H9 (cell line): ENCODE measurements around the gene IL6R. TPM values are rescaled to one million over a fixed set of nuclear protein-coding genes. Genes with fewer than 3 reads are reported as not detected.

ENCODE experiments used
- DNase-seq: peaks from one replicate; pipeline ENCODE4 v3.0.0-alpha.2; 2017
- H2AFZ ChIP-seq: one replicate; pipeline ENCODE4 v1.6.1; 2013; ENCODE audit warnings: mild to moderate bottlenecking, low read length, control low read depth, moderate library complexity
- H2AK5ac ChIP-seq: 2 replicates; pipeline ENCODE4 v1.6.1; 2013; ENCODE audit warnings: low read length, control low read depth, mixed read lengths; ENCODE audit not compliant: insufficient read length
- H2BK120ac ChIP-seq: one replicate; pipeline ENCODE4 v1.6.1; 2013; ENCODE audit warnings: low read depth, mild to moderate bottlenecking, low read length, control low read depth, inconsistent platforms; ENCODE audit not compliant: poor library complexity, severe bottlenecking
- H2BK12ac ChIP-seq: 2 replicates; pipeline ENCODE4 v1.6.1; 2013; ENCODE audit warnings: low read length, control low read depth, mixed read lengths, low read depth; ENCODE audit not compliant: insufficient read length
- H2BK15ac ChIP-seq: 2 replicates; pipeline ENCODE4 v1.6.1; 2013; ENCODE audit warnings: low read depth, low read length, control low read depth
- H2BK20ac ChIP-seq: one replicate; pipeline ENCODE4 v1.6.1; 2013; ENCODE audit warnings: low read depth, mild to moderate bottlenecking, low read length, control low read depth, inconsistent platforms; ENCODE audit not compliant: poor library complexity, severe bottlenecking
- H2BK5ac ChIP-seq: 2 replicates; pipeline ENCODE4 v1.6.1; 2013; ENCODE audit warnings: low read length, control low read depth, mixed read lengths; ENCODE audit not compliant: insufficient read length
- H3K14ac ChIP-seq: 2 replicates; pipeline ENCODE4 v1.6.1; 2013; ENCODE audit warnings: low read length, control low read depth; ENCODE audit not compliant: insufficient read depth
- H3K18ac ChIP-seq: 2 replicates; pipeline ENCODE4 v1.6.1; 2013; ENCODE audit warnings: low read depth, mild to moderate bottlenecking, mixed read lengths, low read length, control low read depth; ENCODE audit not compliant: insufficient read length
- H3K23ac ChIP-seq: 2 replicates; pipeline ENCODE4 v1.6.1; 2013; ENCODE audit warnings: low read length, control low read depth, mixed read lengths, low read depth; ENCODE audit not compliant: insufficient read length
- H3K23me2 ChIP-seq: 2 replicates; pipeline ENCODE4 v1.6.1; 2013; ENCODE audit warnings: low read depth, mild to moderate bottlenecking, mixed read lengths, low read length, control low read depth; ENCODE audit not compliant: insufficient read length, poor library complexity, severe bottlenecking
- H3K27ac ChIP-seq: 2 replicates; pipeline ENCODE4 v1.5.1; 2013; ENCODE audit warnings: low read length, control low read depth, mixed read lengths, low read depth; ENCODE audit not compliant: insufficient read length
- H3K27me3 ChIP-seq: 2 replicates; pipeline ENCODE4 v1.6.1; 2013; ENCODE audit warnings: low read length, control low read depth, inconsistent platforms; ENCODE audit not compliant: insufficient read depth
- H3K4ac ChIP-seq: 2 replicates; pipeline ENCODE4 v1.6.1; 2013; ENCODE audit warnings: low read depth, mild to moderate bottlenecking, control low read depth, inconsistent platforms, low read length, moderate library complexity
- H3K4me1 ChIP-seq: 2 replicates; pipeline ENCODE4 v1.6.1; 2013; ENCODE audit warnings: low read length, control low read depth, inconsistent platforms; ENCODE audit not compliant: insufficient read depth
- H3K4me2 ChIP-seq: 2 replicates; pipeline ENCODE4 v1.6.1; 2013; ENCODE audit warnings: low read length, control low read depth, mixed read lengths; ENCODE audit not compliant: insufficient read length, insufficient read depth
- H3K56ac ChIP-seq: 2 replicates; pipeline ENCODE4 v1.6.1; 2013; ENCODE audit warnings: low read depth, mild to moderate bottlenecking, mixed read lengths, low read length, control low read depth; ENCODE audit not compliant: insufficient read length
- H3K79me1 ChIP-seq: 2 replicates; pipeline ENCODE4 v1.6.1; 2013; ENCODE audit warnings: low read depth, mild to moderate bottlenecking, moderate library complexity, low read length, control low read depth, inconsistent platforms; ENCODE audit not compliant: insufficient read depth, poor library complexity, severe bottlenecking
- H3K79me2 ChIP-seq: 2 replicates; pipeline ENCODE4 v1.6.1; 2013; ENCODE audit warnings: low read length, control low read depth, inconsistent platforms; ENCODE audit not compliant: insufficient read depth
- H3K9ac ChIP-seq: 2 replicates; pipeline ENCODE4 v1.6.1; 2013; ENCODE audit warnings: low read length, control low read depth, mixed read lengths; ENCODE audit not compliant: insufficient read length; ENCODE audit errors: extremely low read depth
- H3K9me3 ChIP-seq: one replicate; pipeline ENCODE4 v1.6.1; 2013; ENCODE audit warnings: low read depth, low read length, inconsistent platforms; ENCODE audit not compliant: control insufficient read depth
- H3T11ph ChIP-seq: one replicate; pipeline ENCODE4 v1.6.1; 2013; ENCODE audit warnings: mild to moderate bottlenecking, low read length, control low read depth, inconsistent platforms
- H4K20me1 ChIP-seq: one replicate; pipeline ENCODE4 v1.6.1; 2013; ENCODE audit not compliant: control insufficient read depth, insufficient read length, insufficient read depth
- H4K5ac ChIP-seq: 2 replicates; pipeline ENCODE4 v1.6.1; 2013; ENCODE audit warnings: low read depth, mild to moderate bottlenecking, mixed read lengths, low read length, control low read depth; ENCODE audit not compliant: insufficient read length
- H4K8ac ChIP-seq: replicated peaks from 2 replicates; pipeline ENCODE4 v1.6.1; 2013; ENCODE audit warnings: low read length, control low read depth, mixed read lengths, low read depth; ENCODE audit not compliant: insufficient read length
- H4K91ac ChIP-seq: 2 replicates; pipeline ENCODE4 v1.6.1; 2013; ENCODE audit warnings: low read depth, mild to moderate bottlenecking, moderate library complexity, mixed read lengths, low read length, control low read depth; ENCODE audit not compliant: insufficient read length
- H3K27ac Mint-ChIP-seq, 3 experiments: 2 replicates in 2 of 3; 3 replicates in 1 of 3; pipeline ENCODE4 v1.8.0; 2020 to 2021; ENCODE audit warnings: mixed read lengths in 3 of 3, mild to moderate bottlenecking in 1 of 3, moderate library complexity in 1 of 3
- H3K27me3 Mint-ChIP-seq: 2 replicates; pipeline ENCODE4 v1.8.0; 2021; ENCODE audit warnings: low read depth, mild to moderate bottlenecking, moderate library complexity, mixed read lengths
- H3K36me3 Mint-ChIP-seq, 3 experiments: 2 replicates in 2 of 3; 3 replicates in 1 of 3; pipeline ENCODE4 v1.8.0; 2020 to 2021; ENCODE audit warnings: low read depth in 3 of 3, mixed read lengths in 3 of 3; ENCODE audit not compliant: insufficient read depth in 1 of 3
- H3K4me1 Mint-ChIP-seq, 2 experiments: 2 replicates each; pipeline ENCODE4 v1.8.0; 2020; ENCODE audit warnings: mixed read lengths in 2 of 2
- H3K4me3 Mint-ChIP-seq, 2 experiments: 2 replicates in 1 of 2; 3 replicates in 1 of 2; pipeline ENCODE4 v1.8.0; 2020 to 2021; ENCODE audit warnings: mild to moderate bottlenecking in 2 of 2, mixed read lengths in 2 of 2, moderate library complexity in 1 of 2
- H3K9me3 Mint-ChIP-seq, 2 experiments: 2 replicates in 1 of 2; 3 replicates in 1 of 2; pipeline ENCODE4 v1.8.0; 2020; ENCODE audit warnings: mild to moderate bottlenecking in 2 of 2, mixed read lengths in 2 of 2, moderate library complexity in 1 of 2
- WGBS: extraction: QIAGEN DNeasy Blood & Tissue Kit; methylation state at CpG from one replicate; pipeline ENCODE4 v1.1.7; 2013; ENCODE audit warnings: missing lambda C conversion rate, low lambda C conversion rate, mixed read lengths; ENCODE audit not compliant: insufficient read length; ENCODE audit errors: extremely low coverage; 5-methylcytosine and 5-hydroxymethylcytosine counted together
- total RNA-seq: library from RNA; stranded (reverse); gene quantifications from 2 replicates; pipeline ENCODE4 v1.2.1, GENCODE V29; 2021
- TF ChIP-seq, protein P1 (sequence below): fragments of 200-600 bp; sonication (generic); conservative IDR thresholded peaks from 3 replicates; pipeline ENCODE4 v1.8.0; 2021; ENCODE audit warnings: antibody characterized with exemption, mild to moderate bottlenecking

IL6R gene
- total RNA-seq, 1 experiment from 2014 or later: 1.7 TPM

DNA sequence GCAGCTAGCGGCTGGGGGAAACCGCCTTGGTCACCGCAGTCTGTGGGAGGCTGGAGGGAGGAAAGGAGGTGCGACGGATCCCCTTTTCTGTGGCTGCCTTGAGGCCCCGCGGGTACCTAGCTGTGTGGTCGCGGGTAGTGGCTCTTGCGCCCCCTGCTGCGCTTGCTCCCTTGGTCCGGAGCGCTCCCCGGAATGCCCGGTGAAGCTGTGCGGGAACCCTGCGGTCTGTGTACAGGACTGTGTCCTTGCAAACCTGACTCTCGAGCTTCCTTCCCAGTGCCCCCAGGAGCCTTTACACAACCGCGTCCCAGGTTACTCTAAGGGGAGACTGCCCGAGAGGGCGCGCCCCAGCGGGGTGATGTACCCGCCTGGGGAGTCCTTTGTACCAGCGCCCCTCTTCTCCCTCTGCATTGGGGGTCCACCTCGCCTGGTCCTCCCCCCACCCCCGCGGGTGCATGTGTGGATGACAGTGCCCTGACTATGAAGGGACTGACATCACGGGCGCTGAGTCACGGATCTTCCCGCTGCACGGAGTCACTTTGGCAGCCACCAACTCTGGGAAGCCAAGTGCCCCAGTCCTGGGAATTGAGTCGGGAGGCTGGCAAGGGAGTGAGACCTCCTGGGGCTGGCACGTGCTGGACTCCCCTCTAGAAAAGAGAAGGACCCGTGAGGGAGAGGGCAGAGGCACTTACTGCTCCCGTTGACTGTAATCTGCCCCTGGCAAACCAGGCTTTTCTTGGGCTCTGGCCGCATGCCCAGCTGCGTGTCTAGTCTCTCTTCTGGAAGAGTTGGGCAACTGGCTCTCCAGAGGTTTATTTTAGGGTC lies 816 bp downstream of the IL6R start:
- Histone ChIP-seq H2BK20ac (no peak overlapping the region), H2AK5ac (no peak overlapping the region), H4K91ac (no peak overlapping the region), H3K27ac (no peak overlapping the region), H3K56ac (no peak overlapping the region), H2AFZ (no peak overlapping the region), H3K23me2 (peaks cover 11% of the 10 kb centered on the region), H3K4ac (no peak overlapping the region), H3K18ac (no peak overlapping the region), H3T11ph (no peak overlapping the region), H3K27me3 (peaks cover 6% of the 10 kb centered on the region; the same call in 1 of the 2 replicates), H3K23ac (no peak overlapping the region), H3K9ac (no peak overlapping the region), H4K5ac (no peak overlapping the region), H3K14ac (peak overlapping the region; percentile 89), H2BK5ac (no peak overlapping the region), H4K20me1 (no peaks in the 10 kb centered on the region), H3K4me2 (peak overlapping the region; percentile 85), H3K79me1 (no peaks in the 10 kb centered on the region), H2BK15ac (no peak overlapping the region), H2BK12ac (no peak overlapping the region), H2BK120ac (no peak overlapping the region), H4K8ac (no peak overlapping the region), H3K9me3 (no peaks in the 10 kb centered on the region), H3K4me1 (no peaks in the 10 kb centered on the region; the same call in 1 of the 2 replicates), H3K79me2 (no peaks in the 10 kb centered on the region)
- no peak overlapping the region for H3K27ac Mint-ChIP-seq
- TF ChIP-seq, protein P1, sequence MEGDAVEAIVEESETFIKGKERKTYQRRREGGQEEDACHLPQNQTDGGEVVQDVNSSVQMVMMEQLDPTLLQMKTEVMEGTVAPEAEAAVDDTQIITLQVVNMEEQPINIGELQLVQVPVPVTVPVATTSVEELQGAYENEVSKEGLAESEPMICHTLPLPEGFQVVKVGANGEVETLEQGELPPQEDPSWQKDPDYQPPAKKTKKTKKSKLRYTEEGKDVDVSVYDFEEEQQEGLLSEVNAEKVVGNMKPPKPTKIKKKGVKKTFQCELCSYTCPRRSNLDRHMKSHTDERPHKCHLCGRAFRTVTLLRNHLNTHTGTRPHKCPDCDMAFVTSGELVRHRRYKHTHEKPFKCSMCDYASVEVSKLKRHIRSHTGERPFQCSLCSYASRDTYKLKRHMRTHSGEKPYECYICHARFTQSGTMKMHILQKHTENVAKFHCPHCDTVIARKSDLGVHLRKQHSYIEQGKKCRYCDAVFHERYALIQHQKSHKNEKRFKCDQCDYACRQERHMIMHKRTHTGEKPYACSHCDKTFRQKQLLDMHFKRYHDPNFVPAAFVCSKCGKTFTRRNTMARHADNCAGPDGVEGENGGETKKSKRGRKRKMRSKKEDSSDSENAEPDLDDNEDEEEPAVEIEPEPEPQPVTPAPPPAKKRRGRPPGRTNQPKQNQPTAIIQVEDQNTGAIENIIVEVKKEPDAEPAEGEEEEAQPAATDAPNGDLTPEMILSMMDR: no peak
- peaks cover 37 to 45% of the 10 kb centered on the region in 2 experiments for H3K4me1 Mint-ChIP-seq
- peaks cover 48% of the 10 kb centered on the region for H3K27me3 Mint-ChIP-seq
- no peaks in the 10 kb centered on the region; a peak in 1 of 7 replicates for H3K36me3 Mint-ChIP-seq
- DNase-seq: no peak
- no CpG with 5 or more reads among the region's 40 CpGs for WGBS
- H3K9me3 Mint-ChIP-seq: no peaks in the 10 kb centered on the region
- peak overlapping the region; percentile 67 to 79 for H3K4me3 Mint-ChIP-seq
